Heart left ventricle (tissue), 16 donors: ENCODE measurements around the gene PRDM4. TPM values are rescaled to one million over a fixed set of nuclear protein-coding genes. Genes with fewer than 3 reads are reported as not detected.

Experiments used
- ATAC-seq, 4 donors: fragments of 200-7000 bp; cut with Tn5 transposase; one replicate each; pipeline ENCODE4 v1.9.1; 2020 to 2022; ENCODE audit warnings: moderate library complexity in 4 of 4, mild to moderate bottlenecking in 3 of 4, moderate number of reproducible peaks in 1 of 4
- DNase-seq, 5 donors: peaks; one replicate each; pipeline ENCODE4 v3.0.0-alpha.2; 2020
- H3K27ac ChIP-seq, 12 donors: fragments of 200-600 bp; sonication (generic) in 4 of 12; one replicate each; pipeline versions ENCODE4 v1.5.0 to v1.8.0; 2016 to 2022; ENCODE audit warnings: mild to moderate bottlenecking in 2 of 12
- H3K27me3 ChIP-seq, 9 donors: fragments of 200-600 bp; sonication (generic) in 2 of 9; one replicate each; pipeline versions ENCODE4 v1.5.1 to v1.8.0; 2016 to 2022; ENCODE audit warnings: mild to moderate bottlenecking in 3 of 9
- H3K36me3 ChIP-seq, 9 donors: fragments of 200-600 bp; sonication (generic) in 2 of 9; one replicate each; pipeline versions ENCODE4 v1.5.0 to v1.8.0; 2018 to 2022; ENCODE audit warnings: mild to moderate bottlenecking in 2 of 9
- H3K4me1 ChIP-seq, 12 donors: fragments of 200-600 bp; sonication (generic) in 4 of 12; one replicate each; pipeline versions ENCODE4 v1.5.0 to v1.8.0; 2016 to 2022; ENCODE audit warnings: mild to moderate bottlenecking in 3 of 12
- H3K4me3 ChIP-seq, 12 donors: fragments of 200-600 bp; sonication (generic) in 4 of 12; one replicate each; pipeline versions ENCODE4 v1.5.0 to v1.8.0; 2017 to 2022; ENCODE audit warnings: mild to moderate bottlenecking in 9 of 12, moderate library complexity in 4 of 12
- H3K9me3 ChIP-seq, 12 donors: fragments of 200-600 bp; sonication (generic) in 4 of 12; one replicate each; pipeline versions ENCODE4 v1.5.0 to v1.8.0; 2016 to 2022; ENCODE audit warnings: mild to moderate bottlenecking in 1 of 12
- CTCF ChIP-seq, 12 donors: fragments of 200-600 bp; sonication (generic) in 4 of 12; IDR thresholded peaks; one replicate each; pipeline versions ENCODE4 v1.5.0 to v1.8.0; 2018 to 2022; ENCODE audit warnings: antibody characterized with exemption in 12 of 12, mild to moderate bottlenecking in 5 of 12
- POLR2A ChIP-seq, 2 donors: fragments of 450-650 bp; IDR thresholded peaks; one replicate each; pipeline ENCODE4 v1.6.1; 2017; ENCODE audit warnings: antibody characterized with exemption in 2 of 2, mild to moderate bottlenecking in 2 of 2, moderate library complexity in 2 of 2
- WGBS, 4 donors: extraction: QIAGEN DNeasy Blood & Tissue Kit in 2 of 4; methylation state at CpG; one replicate each; pipeline versions ENCODE4 v1.1.5 to v1.1.7; 2013 to 2018; 5-methylcytosine and 5-hydroxymethylcytosine counted together
- intact Hi-C, 10 donors: fragments of 100-400 bp; cut with DNase I; formaldehyde crosslinking; loops; one replicate each; pipeline versions ENCODE4 v1.11.1 to v1.14.2; 2022
- polyA plus RNA-seq, 2 donors: library from polyadenylated mRNA; stranded (reverse); fragments of 200-250 nt; gene quantifications; one replicate each; pipeline ENCODE4 v1.2.3, GENCODE V29; 2013
- total RNA-seq, 9 donors: library from RNA; depleted of rRNA in 2 of 9; stranded (reverse); fragments of >200 nt in 2 of 9; fragmentation: NEBNext Ultra II Directional in 3 of 9; extraction: Animal tissue kit (Norgen Biotek cat#: 25700) in 3 of 9; gene quantifications; one replicate each; pipeline versions ENCODE4 v1.1.0 to v1.2.4, GENCODE V29; 2016 to 2023
- donor health status: ischemic (EF 13 %, LVEDD 7.1; RV severe dilation, severe dysfunction).
- donor health status: healthy with polysubstance abuse.
- donor health status: DM: no; HTN: yes; CAD: no.
- donor health status: DM: no; HTN: no; CAD: no.
- donor health status: ischemic (EF 25% LVEDD 6.9; RV normal size, moderate dysfunction).
- donor health status: ischemic (EF 25% LVEDD 5.7; RV mildly dilated, moderate dysfunction).
- donor health status: healthy.
- donor health status: DM: yes; HTN: yes; CAD: no.
- donor health status: ischemic (EF 35%, LVEDD 5.7; RV mildly dilated, moderate dysfunction).
- donor health status: nonischemic (EF 11% LVEDD 7.7; RV severe dilation, severe dysfunction).
- donor health status: DM: yes; HTN: yes; CAD: no.
- donor health status: PGD.
- donor health status: ischemic (EF 29% LVEDD 5.4; RV normal size, mild dysfunction).
- donor health status: nonischemic (EF 23%, LVEDD 6.1; RV moderate dilation, normal function).

PRDM4 gene
- total and polyA plus RNA-seq, 11 donors = 5.3 to 24.6 (median 15.0) TPM

DNA sequence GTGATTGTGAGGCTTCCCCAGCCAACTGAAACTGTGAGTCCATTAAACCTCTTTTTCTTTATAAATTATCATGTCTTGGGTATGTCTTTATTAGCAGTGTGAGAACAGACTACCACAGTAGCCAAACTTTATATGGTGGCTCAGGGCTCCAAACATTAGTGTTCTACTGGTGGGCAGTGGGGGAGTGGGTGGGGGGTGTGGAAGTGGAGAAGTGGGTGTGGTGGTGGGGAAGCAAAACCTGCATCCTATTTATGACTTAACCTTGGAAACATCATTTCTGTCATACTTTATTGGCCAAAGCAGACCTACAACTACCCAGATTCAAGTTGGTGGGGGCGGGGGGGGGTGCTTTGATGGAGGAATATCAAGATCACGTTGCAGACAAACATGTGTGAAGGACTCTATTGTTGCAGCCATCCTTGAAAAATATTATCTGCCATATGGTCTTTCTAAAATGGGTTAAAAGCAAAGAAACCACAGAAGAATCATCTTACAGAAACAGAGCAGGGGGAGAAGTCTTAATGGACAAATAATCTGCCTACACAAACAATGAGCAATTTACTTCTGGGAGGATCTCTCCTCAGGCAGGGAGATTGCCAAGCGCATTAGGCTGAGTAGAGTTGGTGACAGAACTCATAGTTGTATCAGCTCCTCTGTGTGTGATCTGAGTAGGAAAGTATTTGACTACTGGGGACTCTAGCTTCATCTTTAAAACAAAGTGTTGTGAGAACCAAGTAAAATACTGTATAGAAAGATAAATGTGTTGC, 76.7 kb downstream of the PRDM4 start:
- no peaks in the 10 kb centered on the region for H3K9me3 ChIP-seq
- ATAC-seq = no peak
- H3K4me3 ChIP-seq = peak overlapping the region in 1 of 12 donors; percentile 99
- peaks cover 0 to 26% (median 18%) of the 10 kb centered on the region in 12 donors for H3K4me1 ChIP-seq
- no peak for TF ChIP-seq POLR2A (IDR thresholded peaks at IDR 0.05)
- no peak for TF ChIP-seq CTCF (IDR thresholded peaks at IDR 0.05)
- intact Hi-C loops = loop anchor here in 3 of 10 donors (2.0 to 10.0 kb wide), 2 partner anchors 77 to 831 kb away; partner anchors contain the start of genes FICD (in 3 of the 3) and PRDM4 (in 1 of the 3)
- WGBS, 4 donors = 63 to 74% (median 66%) methylated on average over 3 of the region's 3 CpGs
- no peak for DNase-seq
- H3K27ac ChIP-seq = no peak overlapping the region
- peaks cover 0 to 18% (median 10%) of the 10 kb centered on the region in 9 donors for H3K36me3 ChIP-seq
- H3K27me3 ChIP-seq = peaks cover 0 to 10% (median 0%) of the 10 kb centered on the region in 9 donors

Other genes with a start within 250 kb of the PRDM4 start
- gene PWP1, start 75.3 kb downstream of the PRDM4 start, total RNA-seq = 10 to 100 TPM; 11.7 to 49.7 (median 17.0) TPM
- 10 to 100 TPM in 1 of 2 donors, 1 to 10 TPM in 1; 7.6 to 27.9 TPM for gene PWP1, start 75.3 kb downstream of the PRDM4 start, polyA plus RNA-seq
- not detected for gene ASCL4, start 13.6 kb upstream of the PRDM4 start, total RNA-seq
- gene ASCL4, start 13.6 kb upstream of the PRDM4 start, polyA plus RNA-seq = not detected